Measurements from ENCODE around the gene ACTN1. TPM values are rescaled to one million over a fixed set of nuclear protein-coding genes. Genes with fewer than 3 reads are reported as not detected.
A peak's percentile ranks its signal among the peaks of the same experiment; 100 is the strongest.

ACTN1 gene
- total RNA-seq, 1 donor from 2014 or later = 460 TPM

- no peak for DNase-seq (ENCODE audit: low spot score)
Observed at GRCh38 chr14:68936476-68936875, 42.6 kb downstream of the ACTN1 start.

- peak; percentile 63 for DNase-seq (ENCODE audit: low spot score)
Observed at GRCh38 chr14:68935761-68936214, 43.3 kb downstream of the ACTN1 start.

- peak; percentile 54 for DNase-seq (ENCODE audit: low spot score)
Observed at GRCh38 chr14:68934066-68934465, 45.0 kb downstream of the ACTN1 start.

GRCh38 chr14:68932686-68933085, 46.4 kb downstream of the ACTN1 start:
- DNase-seq (ENCODE audit: low spot score) = no peak

- no peak for DNase-seq (ENCODE audit: low spot score)
Observed at GRCh38 chr14:68932231-68932630, 46.9 kb downstream of the ACTN1 start.

GRCh38 chr14:68931474-68932051, 47.5 kb downstream of the ACTN1 start:
- DNase-seq (ENCODE audit: low spot score) = no peak

GRCh38 chr14:68931063-68931462, 48.0 kb downstream of the ACTN1 start:
- no peak for DNase-seq (ENCODE audit: low spot score)

- no peak for DNase-seq (ENCODE audit: low spot score)
Observed at GRCh38 chr14:68929623-68930307, 49.3 kb downstream of the ACTN1 start.

GRCh38 chr14:68928770-68929550, 50.1 kb downstream of the ACTN1 start:
- DNase-seq (ENCODE audit: low spot score) = no peak

- DNase-seq (ENCODE audit: low spot score) = no peak
Observed at GRCh38 chr14:68927956-68928675, 51.0 kb downstream of the ACTN1 start.

- DNase-seq (ENCODE audit: low spot score) = no peak
Observed at GRCh38 chr14:68927089-68927488, 52.0 kb downstream of the ACTN1 start.

GRCh38 chr14:68926236-68926635, 52.9 kb downstream of the ACTN1 start:
- DNase-seq (ENCODE audit: low spot score) = no peak

GRCh38 chr14:68925373-68925772, 53.7 kb downstream of the ACTN1 start:
- no peak for DNase-seq (ENCODE audit: low spot score)

GRCh38 chr14:68924186-68925158, 54.6 kb downstream of the ACTN1 start:
- DNase-seq (ENCODE audit: low spot score) = no peak

- DNase-seq (ENCODE audit: low spot score) = no peak
Observed at GRCh38 chr14:68922886-68923285, 56.2 kb downstream of the ACTN1 start.

GRCh38 chr14:68922201-68922621, 56.9 kb downstream of the ACTN1 start:
- no peak for DNase-seq (ENCODE audit: low spot score)

GRCh38 chr14:68921666-68922065, 57.4 kb downstream of the ACTN1 start:
- no peak for DNase-seq (ENCODE audit: low spot score)

- no peak for DNase-seq (ENCODE audit: low spot score)
Observed at GRCh38 chr14:68921049-68921448, 58.1 kb downstream of the ACTN1 start.

GRCh38 chr14:68919129-68919927, 59.8 kb downstream of the ACTN1 start:
- no peak for DNase-seq (ENCODE audit: low spot score)

- no peak for DNase-seq (ENCODE audit: low spot score)
Observed at GRCh38 chr14:68918612-68919011, 60.5 kb downstream of the ACTN1 start.

Data from mucosa of gallbladder (tissue), 1 donor.